ENCODE results near the gene UBA52.

DNA sequence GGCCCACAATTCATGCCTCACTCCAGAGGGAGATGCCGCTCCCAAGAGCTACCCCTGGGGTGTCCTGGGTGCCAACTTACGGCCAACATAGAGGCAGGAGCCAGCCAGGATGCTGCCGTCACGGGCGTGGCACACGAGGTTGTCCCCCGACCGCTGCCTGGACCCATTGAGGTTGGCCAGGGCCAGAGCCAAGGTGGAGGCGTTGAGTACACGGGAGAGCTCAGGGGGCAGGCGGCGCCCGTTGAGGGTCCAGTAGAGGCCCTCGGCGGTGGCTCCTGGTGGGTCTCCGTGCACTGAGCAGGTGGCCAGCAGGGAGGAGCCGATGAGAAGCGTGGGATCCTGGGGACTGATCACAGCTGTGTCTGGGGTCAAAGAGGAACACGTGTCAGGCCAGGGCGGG is 27.8 kb downstream of the UBA52 start:
- TF ChIP-seq CTCF (IDR thresholded peaks at IDR 0.05), result no peak
- no peak for TF ChIP-seq POLR2A (IDR thresholded peaks at IDR 0.05)

Measured in Peyer's patch (tissue), 4 donors.